Common myeloid progenitor, CD34-positive (primary cell): ENCODE measurements around the gene ELOVL2.

ENCODE experiments used
- CTCF ChIA-PET: fragments of 350-600 bp; sonication (Branson Sonifier 250); formaldehyde crosslinking; loops from one replicate; lab custom pipeline; 2021; ENCODE audit warnings: antibody characterized with exemption; lab: Charles Lee
- POLR2A ChIA-PET: fragments of 350-600 bp; sonication (Branson Sonifier 250); formaldehyde crosslinking; loops from one replicate; lab custom pipeline; 2021; ENCODE audit warnings: antibody characterized with exemption; lab: Charles Lee
- DNase-seq, 3 donors: peaks; one replicate each; pipeline versions ENCODE4 v3.0.0 to v3.0.0-alpha.2; 2013
- H3K27ac ChIP-seq, 2 experiments: 1 replicate in 1 of 2; 2 replicates in 1 of 2; pipeline ENCODE4 v1.7.0; 2013; ENCODE audit warnings: inconsistent platforms in 2 of 2, low read length in 2 of 2, mild to moderate bottlenecking in 2 of 2, low read depth in 1 of 2, moderate library complexity in 1 of 2; ENCODE audit not compliant: severe bottlenecking in 2 of 2, insufficient read depth in 1 of 2, poor library complexity in 1 of 2
- H3K27me3 ChIP-seq, 5 experiments: replicated peaks in 2 of 5; 1 replicate in 3 of 5; 2 replicates in 2 of 5; pipeline versions ENCODE4 v1.6.1 to v1.7.0; 2013; ENCODE audit warnings: low read length in 4 of 5, mild to moderate bottlenecking in 2 of 5, moderate library complexity in 2 of 5, inconsistent platforms in 1 of 5; ENCODE audit not compliant: insufficient read depth in 5 of 5, control insufficient read depth in 4 of 5
- H3K36me3 ChIP-seq, 4 experiments: 1 replicate in 2 of 4; 2 replicates in 2 of 4; pipeline versions ENCODE4 v1.6.1 to v1.7.0; 2013; ENCODE audit warnings: low read length in 3 of 4, control low read depth in 1 of 4, mild to moderate bottlenecking in 1 of 4; ENCODE audit not compliant: control insufficient read depth in 4 of 4, insufficient read depth in 4 of 4
- H3K4me1 ChIP-seq, 4 experiments: 1 replicate in 3 of 4; 2 replicates in 1 of 4; pipeline versions ENCODE4 v1.6.1 to v1.7.1; 2013; ENCODE audit warnings: low read length in 3 of 4, mild to moderate bottlenecking in 3 of 4, control low read depth in 1 of 4, inconsistent platforms in 1 of 4, moderate library complexity in 1 of 4; ENCODE audit not compliant: control insufficient read depth in 4 of 4, insufficient read depth in 4 of 4; ENCODE audit errors: control extremely low read depth in 1 of 4
- H3K4me3 ChIP-seq, 7 experiments: 1 replicate in 4 of 7; 2 replicates in 3 of 7; pipeline versions ENCODE4 v1.5.1 to v1.7.0; 2013; ENCODE audit warnings: mild to moderate bottlenecking in 7 of 7, low read length in 6 of 7, moderate library complexity in 6 of 7, inconsistent platforms in 2 of 7, low read depth in 2 of 7, control low read depth in 1 of 7; ENCODE audit not compliant: insufficient read depth in 4 of 7, control insufficient read depth in 1 of 7; ENCODE audit errors: extremely low read depth in 1 of 7
- H3K9me3 ChIP-seq, 5 experiments: 1 replicate in 4 of 5; 2 replicates in 1 of 5; pipeline versions ENCODE4 v1.6.1 to v1.7.1; 2013; ENCODE audit warnings: low read length in 4 of 5, mild to moderate bottlenecking in 2 of 5, inconsistent platforms in 1 of 5, low read depth in 1 of 5, moderate library complexity in 1 of 5; ENCODE audit not compliant: control insufficient read depth in 4 of 5, insufficient read depth in 2 of 5; ENCODE audit errors: control extremely low read depth in 1 of 5
- WGBS: methylation state at CpG from one replicate; pipeline ENCODE4 v1.1.5; 2013; ENCODE audit not compliant: insufficient coverage; 5-methylcytosine and 5-hydroxymethylcytosine counted together

ELOVL2 gene

GRCh38 chr6:11036977-11037430 is 7.1 kb downstream of the ELOVL2 start:
- H3K4me3 ChIP-seq: no peak overlapping the region
- H3K36me3 ChIP-seq: no peaks in the 10 kb centered on the region
- no peaks in the 10 kb centered on the region for H3K9me3 ChIP-seq
- H3K27ac ChIP-seq: no peak overlapping the region
- POLR2A ChIA-PET: no interaction called here
- H3K4me1 ChIP-seq: no peaks in the 10 kb centered on the region
- DNase-seq: no peak
- peaks cover 19 to 55% (median 36%) of the 10 kb centered on the region in 5 experiments for H3K27me3 ChIP-seq
- CTCF ChIA-PET: interaction anchor here (1.5 kb wide), 1 partner anchor 9 kb away, joined by 4 read pairs; no protein-coding TSS in a partner anchor
- WGBS: no CpG with 5 or more reads among the region's 2 CpGs

- 81% methylated on average over 3 of the region's 4 CpGs for WGBS
- ChIA-PET CTCF (interaction anchor here (1.5 kb wide), 1 partner anchor 10 kb away, joined by 4 read pairs; no protein-coding TSS in a partner anchor), POLR2A (no interaction called here)
- H3K27ac ChIP-seq: no peak overlapping the region
- no peaks in the 10 kb centered on the region for H3K4me1 ChIP-seq
- no peaks in the 10 kb centered on the region for H3K9me3 ChIP-seq
- DNase-seq: no peak
- H3K36me3 ChIP-seq: no peaks in the 10 kb centered on the region
- H3K27me3 ChIP-seq: peaks cover 17 to 50% (median 33%) of the 10 kb centered on the region in 5 experiments
- no peak overlapping the region for H3K4me3 ChIP-seq
These were observed 7.8 kb downstream of the ELOVL2 start for GRCh38 chr6:11036351-11036740.

- DNase-seq: no peak
- Histone ChIP-seq H3K36me3 (no peaks in the 10 kb centered on the region), H3K27ac (no peak overlapping the region), H3K4me1 (no peaks in the 10 kb centered on the region), H3K27me3 (peaks cover 13 to 45% (median 30%) of the 10 kb centered on the region in 5 experiments), H3K9me3 (no peaks in the 10 kb centered on the region), H3K4me3 (no peak overlapping the region)
- POLR2A ChIA-PET: no interaction called here
- CTCF ChIA-PET: no interaction called here
- WGBS: 100% methylated on average over 6 of the region's 7 CpGs
These were observed 8.3 kb downstream of the ELOVL2 start for GRCh38 chr6:11035616-11036350.

GRCh38 chr6:11033825-11034224 is 10.3 kb downstream of the ELOVL2 start:
- DNase-seq: no peak
- Histone ChIP-seq H3K36me3 (no peaks in the 10 kb centered on the region), H3K9me3 (no peaks in the 10 kb centered on the region), H3K4me3 (no peak overlapping the region), H3K27me3 (peaks cover 8 to 27% (median 19%) of the 10 kb centered on the region in 5 experiments), H3K27ac (no peak overlapping the region), H3K4me1 (no peaks in the 10 kb centered on the region)
- ChIA-PET CTCF (interaction anchor here (1.1 kb wide), 1 partner anchor 13 kb away, joined by 4 read pairs; no protein-coding TSS in a partner anchor), POLR2A (no interaction called here)

GRCh38 chr6:11030904-11031303 is 13.2 kb downstream of the ELOVL2 start:
- Histone ChIP-seq H3K27me3 (peaks cover 8 to 19% (median 9%) of the 10 kb centered on the region in 5 experiments), H3K4me1 (no peaks in the 10 kb centered on the region), H3K9me3 (no peaks in the 10 kb centered on the region), H3K27ac (no peak overlapping the region), H3K36me3 (no peaks in the 10 kb centered on the region), H3K4me3 (no peak overlapping the region)
- DNase-seq: no peak
- ChIA-PET POLR2A (no interaction called here), CTCF (no interaction called here)
- WGBS: no CpG with 5 or more reads among the region's 4 CpGs

- Histone ChIP-seq H3K36me3 (no peaks in the 10 kb centered on the region), H3K27me3 (peaks cover 4 to 21% (median 9%) of the 10 kb centered on the region in 5 experiments), H3K27ac (no peak overlapping the region), H3K4me3 (no peak overlapping the region), H3K9me3 (no peaks in the 10 kb centered on the region), H3K4me1 (no peaks in the 10 kb centered on the region)
- WGBS: 96% methylated on average over 9 of the region's 11 CpGs
- ChIA-PET CTCF (no interaction called here), POLR2A (no interaction called here)
- DNase-seq: no peak
These were observed 15.1 kb downstream of the ELOVL2 start for GRCh38 chr6:11028959-11029358.

GRCh38 chr6:11027565-11028110 is 16.5 kb downstream of the ELOVL2 start:
- H3K36me3 ChIP-seq: no peaks in the 10 kb centered on the region
- WGBS: 91% methylated on average over 4 of the region's 4 CpGs
- H3K27ac ChIP-seq: no peak overlapping the region
- H3K9me3 ChIP-seq: no peaks in the 10 kb centered on the region
- no peak for DNase-seq
- ChIA-PET POLR2A (interaction anchor here (0.6 kb wide), 1 partner anchor 317 kb away, joined by 4 read pairs; no protein-coding TSS in a partner anchor), CTCF (interaction anchor here (1.0 to 1.4 kb wide), 2 partner anchors 10 to 11 kb away, joined by 3 to 4 read pairs; no protein-coding TSS in a partner anchor)
- no peak overlapping the region for H3K4me3 ChIP-seq
- H3K27me3 ChIP-seq: peaks cover 4 to 21% (median 12%) of the 10 kb centered on the region in 5 experiments
- H3K4me1 ChIP-seq: no peaks in the 10 kb centered on the region
